Kidney capillary endothelial cell (primary cell): ENCODE measurements around the gene RS1.

Experiments
- DNase-seq: peaks from one replicate; pipeline ENCODE4 v3.0.0-alpha.2; 2018; ENCODE audit warnings: low spot score

The RS1 gene

DNA sequence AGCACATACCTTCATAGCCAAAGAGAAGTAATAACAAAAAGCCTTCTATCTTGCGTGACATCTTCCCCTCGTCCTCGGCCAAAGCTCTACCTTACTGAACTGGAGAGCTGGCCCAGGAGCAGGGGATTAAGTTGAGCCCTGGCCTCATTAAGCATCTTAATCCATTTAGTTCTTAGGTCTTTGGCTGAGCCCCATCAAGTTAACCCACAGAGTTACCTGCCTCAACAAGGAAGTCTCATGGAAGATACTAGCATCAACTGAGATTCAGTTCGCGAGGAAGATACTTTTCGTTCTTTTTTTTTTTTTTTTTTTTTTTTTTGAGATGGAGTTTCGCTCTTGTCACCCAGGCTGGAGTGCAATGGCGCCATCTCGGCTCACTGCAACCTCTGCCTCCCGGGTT lies at the start of gene RS1:
Gene RS1 (minus strand): TSS at position 101 of the 400 bp plus-strand sequence. CDS start 40 bp downstream, at position 61.
- no peak for DNase-seq

DNA sequence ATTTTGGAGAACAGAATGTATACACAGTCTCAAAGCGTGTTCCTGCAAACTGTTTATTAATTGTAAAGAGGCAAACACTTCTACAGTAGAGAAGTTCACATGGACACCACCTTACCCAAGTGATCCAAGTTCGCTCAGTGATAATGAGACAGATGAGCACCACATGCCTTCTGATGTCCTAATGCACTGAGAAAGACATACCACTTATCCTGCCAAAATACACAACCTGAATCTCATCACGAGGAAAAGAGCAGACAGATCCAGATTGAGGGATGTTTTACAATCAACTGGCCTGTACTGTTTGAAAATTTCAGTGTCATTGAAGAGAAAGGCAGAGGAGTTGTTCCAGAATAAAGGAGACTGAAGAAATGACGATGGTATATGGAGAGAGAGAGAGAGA lies 47.9 kb upstream of the RS1 start:
- no peak for DNase-seq

DNA sequence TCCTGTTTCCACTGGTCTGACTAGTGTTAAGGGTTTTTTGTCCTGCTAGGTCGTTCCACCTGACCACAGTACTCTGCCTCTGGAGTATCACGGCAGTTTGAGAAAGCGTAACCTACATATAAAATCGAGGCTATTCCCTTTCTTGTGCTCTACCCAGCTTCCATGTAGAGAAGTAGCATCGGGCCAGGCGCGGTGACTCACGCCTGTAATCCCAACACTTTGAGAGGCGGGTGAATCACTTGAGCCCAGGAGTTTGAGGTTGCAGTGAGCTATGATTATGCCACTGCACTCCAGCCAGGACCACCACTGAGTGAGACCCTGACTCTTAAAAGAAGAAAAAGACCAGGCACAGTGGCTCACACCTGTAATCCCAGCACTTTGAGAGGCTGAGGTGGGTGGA lies 43.0 kb upstream of the RS1 start:
- no peak for DNase-seq

DNA sequence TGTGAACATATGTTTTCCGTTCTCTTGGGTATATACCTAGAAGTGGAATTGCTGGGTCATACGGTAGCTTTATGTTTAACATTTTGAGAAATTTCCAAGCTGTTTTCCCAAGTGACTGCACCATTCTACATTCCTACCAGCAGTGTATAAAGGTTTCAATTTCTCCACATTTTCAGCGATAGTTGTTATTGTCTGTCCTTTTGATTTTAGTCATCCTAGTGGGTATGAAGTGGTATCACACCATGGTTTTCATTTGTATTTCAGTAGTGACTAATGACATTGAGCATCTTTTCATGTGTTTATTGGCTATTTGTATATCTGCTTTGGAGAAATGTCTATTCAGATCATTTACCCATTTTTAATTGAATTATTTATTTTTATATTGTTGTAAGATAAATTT lies 37.9 kb upstream of the RS1 start:
- DNase-seq: no peak

DNA sequence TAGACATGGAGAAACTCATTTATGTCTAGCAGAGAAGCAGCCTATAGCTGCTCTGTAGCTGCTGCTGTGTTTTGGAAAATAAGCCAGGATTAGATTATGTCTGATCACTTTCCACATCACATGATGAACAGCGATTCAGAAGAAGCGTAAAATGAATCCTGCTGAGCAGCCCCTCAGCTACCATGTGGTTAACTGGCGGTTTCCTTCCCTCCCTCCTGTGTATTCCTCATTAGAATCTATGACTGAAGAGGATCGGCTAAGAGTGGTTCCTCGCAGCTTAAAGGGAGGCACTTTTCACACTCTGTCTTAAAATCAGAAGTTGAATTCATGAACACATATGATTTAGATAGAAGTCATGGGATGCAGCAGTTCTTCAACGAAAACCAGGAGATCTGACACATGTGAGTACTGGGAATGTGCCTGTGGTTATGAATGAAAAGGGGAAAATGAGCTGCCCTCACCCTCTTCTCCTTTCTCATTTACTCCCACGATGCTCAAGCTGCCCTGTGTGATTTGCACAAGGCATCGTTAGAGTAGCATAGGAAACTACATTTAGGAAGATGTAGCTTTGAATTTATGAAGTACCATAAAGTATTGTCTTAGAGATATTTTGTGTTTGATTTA lies 35.6 kb upstream of the RS1 start, which contains the start of gene PPEF1:
Gene PPEF1 (plus strand): TSS at position 220 of the 624 bp plus-strand sequence. CDS start 136 bp downstream, at position 356.
- DNase-seq: no peak

DNA sequence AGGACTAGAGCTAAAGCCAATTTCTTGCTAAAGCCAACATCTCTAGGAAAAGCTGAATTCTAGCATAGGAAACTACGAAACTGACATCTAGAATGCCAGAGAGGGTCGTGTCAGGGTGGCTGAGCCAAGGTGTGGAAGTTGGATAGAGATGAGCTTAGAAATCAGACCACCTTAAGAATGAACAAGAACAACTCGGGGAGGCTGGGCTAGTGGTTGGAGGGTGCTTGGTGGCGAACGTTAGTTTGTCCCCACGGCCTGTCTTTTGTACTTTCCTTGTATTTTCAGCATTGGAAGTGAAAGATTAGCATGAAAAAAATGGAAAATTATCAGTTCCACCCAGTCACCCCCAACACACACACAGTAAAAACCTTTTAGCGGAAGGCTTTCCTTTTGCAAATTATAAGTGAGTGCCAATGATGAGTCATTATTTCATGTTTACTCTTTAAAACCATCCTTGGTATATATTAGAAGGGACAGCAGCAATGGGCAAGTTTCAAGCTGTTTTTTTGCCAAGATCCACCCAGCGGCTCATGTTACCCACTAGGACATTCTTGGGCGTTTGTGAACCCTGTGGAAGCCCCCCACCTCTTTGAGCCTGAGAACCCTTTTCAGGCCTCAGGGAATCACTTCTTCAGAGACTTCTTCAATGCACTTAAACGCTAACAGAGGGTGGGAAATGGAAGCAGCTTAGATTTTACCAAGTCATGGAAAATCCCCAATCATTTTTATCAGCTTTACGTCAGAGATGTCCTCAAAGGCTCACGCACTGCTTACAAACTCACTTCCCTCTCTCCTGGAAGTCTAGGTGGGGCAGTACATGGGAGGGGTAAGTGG lies 30.7 kb upstream of the RS1 start:
- DNase-seq: no peak

DNA sequence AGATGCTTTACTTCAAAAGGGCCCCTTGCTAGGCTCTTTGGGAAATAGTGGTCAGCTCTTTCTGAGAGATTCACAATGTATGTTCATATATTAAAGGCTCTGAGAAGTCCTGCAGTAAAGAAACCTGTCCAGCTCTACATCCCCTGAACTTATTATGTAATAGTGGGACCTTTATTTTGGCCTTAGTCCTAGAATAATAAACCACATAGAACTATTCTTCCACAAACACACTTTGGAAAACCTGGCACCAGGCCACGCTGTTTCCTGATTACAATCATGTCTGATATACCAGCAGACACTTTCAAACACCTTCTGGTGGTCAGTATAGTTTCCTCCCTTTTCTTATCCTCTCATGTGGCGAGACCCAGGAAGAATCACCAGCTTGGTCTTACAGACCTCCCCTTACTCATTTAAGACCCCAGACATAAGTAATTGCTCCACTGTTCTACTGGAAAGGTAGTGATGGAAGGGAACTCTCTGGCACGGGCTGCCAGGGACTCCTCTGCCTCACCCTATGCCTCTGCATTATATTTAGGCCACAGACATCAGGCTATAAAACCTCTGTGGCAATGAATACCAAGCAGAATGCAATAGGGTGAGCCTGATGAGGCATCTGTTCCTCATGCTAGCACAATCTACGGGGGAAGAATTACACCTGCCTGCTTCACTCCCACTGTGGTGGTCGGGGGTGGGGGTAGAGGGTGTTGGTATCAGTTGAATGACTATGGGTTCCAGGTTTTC lies 29.9 kb upstream of the RS1 start:
- no peak for DNase-seq

DNA sequence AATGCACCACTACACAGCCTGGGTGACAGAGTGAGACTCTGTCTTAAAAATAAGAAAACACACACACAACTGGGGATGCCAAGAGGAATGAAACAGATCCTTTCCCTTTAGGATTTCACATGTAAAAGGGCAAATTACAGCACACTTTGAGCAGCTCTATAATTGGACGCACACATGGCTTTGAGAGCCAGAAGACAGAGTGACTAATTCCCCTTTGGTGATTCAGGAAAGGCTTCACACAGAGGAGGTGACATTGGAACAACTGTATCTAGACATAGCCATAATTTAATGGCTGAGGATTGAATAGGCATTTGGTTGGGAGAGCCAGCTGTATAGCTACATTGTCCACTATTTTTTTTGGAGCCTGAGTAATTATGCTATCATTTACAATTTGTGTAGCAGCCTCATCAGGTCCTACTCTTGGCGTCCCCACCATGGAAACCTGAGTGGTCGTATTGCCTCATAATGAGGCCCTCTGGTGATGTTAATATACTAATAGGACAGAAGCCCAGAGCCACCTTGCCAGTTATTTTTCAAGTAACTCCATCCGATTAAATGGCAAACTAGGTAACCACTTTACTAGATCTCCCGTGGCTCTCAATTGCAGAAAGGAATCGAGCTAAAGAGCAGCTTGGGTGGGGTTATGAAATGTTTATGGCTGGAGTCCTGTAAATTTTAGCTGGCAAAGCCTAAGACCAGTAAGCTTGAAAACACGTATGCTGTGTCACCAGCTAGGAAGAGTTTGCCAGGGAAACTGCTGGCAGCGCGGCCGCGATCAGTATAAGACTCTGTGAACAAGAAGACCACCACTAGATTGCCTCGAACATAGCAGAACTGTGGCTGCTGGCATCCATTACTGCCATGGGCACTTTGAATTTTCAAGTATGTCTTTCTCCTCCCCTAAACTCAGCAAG lies 27.1 kb upstream of the RS1 start:
- no peak for DNase-seq

DNA sequence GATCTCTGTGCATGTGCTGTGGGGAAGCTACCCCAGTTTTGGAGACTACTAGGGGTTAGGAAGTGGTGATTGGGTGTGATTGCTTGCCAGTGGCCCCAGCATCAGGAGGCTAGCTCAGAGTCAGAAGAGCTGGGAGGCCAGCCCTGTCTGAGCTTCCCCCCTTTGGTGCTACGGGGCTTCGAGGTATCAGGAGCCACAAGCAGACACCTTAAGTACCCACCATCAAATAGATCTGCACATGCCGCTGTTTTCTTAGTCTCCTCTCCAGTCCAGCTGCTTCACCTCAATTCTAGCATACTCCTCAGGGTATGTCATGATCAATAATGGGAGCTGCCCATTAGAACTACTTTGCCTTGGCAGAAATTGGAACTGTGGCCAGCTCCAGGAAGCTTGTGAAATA lies 24.7 kb upstream of the RS1 start:
- no peak for DNase-seq

DNA sequence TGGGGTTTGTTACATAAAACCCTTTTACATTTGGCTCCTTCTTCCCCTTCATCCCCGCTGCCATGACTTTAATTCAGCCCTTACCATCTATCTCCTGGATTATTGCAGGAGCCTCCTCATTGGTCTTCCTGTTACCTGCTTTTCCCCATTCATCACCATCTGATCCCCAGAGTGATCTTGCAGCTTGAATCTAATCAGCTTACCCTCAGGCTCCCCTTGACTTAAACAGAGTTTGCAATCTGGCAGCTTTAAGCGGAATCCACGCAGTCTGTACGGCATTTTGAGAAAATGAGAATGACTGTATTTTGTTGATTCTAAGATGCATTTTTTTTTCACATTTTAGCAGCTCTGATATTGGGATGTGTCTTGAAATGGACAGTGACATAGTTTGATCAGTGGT lies 20.6 kb upstream of the RS1 start:
- DNase-seq: no peak

DNA sequence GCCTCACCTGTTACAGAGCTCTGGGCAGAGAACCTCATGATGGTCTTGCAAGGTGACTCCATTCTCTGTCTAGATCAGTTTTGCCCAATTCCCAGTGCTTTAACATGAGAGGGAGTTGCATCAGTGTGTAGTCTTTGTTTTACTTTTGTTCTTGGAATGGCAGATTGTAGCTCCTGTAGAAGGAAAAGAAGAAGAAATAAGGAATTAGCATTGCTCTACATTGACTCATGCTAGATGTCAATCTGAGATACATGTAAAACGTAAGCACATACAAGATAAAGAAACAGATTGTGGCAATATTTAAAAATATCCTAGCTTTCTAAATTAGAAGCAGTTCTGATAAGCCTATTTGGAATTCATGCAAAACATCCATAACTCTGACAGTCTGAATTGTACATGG lies 19.5 kb upstream of the RS1 start:
- no peak for DNase-seq

DNA sequence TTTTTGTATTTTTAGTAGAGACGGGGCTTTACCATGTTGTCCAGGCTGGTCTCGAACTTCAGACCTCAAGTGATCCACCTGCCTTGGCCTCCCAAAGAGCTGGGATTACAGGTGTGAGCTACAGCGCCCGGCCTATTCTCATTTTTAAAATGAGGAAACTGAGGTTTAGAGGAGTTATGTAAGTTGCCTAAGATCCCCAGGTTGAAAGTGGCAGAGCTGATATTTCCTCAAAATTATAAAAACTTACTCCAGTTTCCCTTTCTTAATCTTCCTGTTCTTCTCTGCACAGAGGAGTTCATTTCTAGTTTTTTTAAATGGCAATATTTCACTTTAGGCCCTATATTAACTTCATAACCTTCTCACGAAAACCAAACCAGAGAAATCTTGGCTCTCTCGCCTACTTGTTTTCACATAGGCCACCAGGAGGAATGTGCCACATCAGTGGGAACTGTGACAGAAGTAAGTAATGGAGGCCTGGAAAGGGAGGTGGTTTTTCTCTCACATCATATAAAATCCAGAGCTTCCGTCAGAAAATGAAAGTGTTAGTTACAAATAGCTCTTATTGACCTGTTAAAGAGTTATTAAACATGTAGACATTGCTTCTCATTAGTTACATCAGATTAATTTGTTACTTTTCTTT lies 16.1 kb upstream of the RS1 start:
- no peak for DNase-seq

DNA sequence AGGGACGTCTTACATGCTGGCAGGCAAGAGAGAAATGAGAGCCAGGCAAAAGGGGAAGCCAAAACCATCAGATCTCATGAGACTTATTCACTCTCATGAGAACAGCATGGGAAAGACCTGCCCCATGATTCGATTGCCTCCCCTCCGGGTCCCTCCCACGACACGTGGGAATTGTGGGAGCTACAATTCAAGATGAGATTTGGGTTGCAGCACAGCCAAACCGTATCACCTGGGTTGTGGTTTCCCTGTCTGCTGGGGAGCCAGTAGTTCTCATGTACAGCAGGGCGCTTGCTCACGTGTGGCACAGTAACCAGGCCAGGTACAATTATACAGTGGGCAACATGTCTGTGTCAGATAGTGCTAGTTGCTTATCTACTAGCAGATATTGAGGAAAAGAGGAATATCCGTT lies 11.1 kb upstream of the RS1 start:
- DNase-seq: no peak

DNA sequence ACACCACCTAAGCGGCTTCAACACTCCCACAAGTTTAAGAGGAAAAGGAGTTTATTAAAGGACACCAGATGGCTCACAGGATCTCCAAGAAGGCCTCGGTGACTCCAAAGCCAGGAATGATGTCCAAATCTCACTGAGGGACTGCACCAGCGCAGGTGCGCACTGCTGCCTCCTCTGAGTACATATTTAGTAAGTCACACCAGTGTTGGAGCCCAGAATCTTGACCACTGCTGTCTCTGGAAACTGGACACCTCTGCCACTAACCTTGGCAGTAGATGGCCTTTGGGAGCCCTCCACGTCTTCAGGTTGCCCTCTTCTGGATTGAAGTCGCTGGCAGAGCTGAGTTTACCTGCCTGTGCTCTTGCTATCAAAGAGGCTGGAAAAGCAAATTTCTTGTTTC lies 10.1 kb upstream of the RS1 start:
- DNase-seq: no peak

DNA sequence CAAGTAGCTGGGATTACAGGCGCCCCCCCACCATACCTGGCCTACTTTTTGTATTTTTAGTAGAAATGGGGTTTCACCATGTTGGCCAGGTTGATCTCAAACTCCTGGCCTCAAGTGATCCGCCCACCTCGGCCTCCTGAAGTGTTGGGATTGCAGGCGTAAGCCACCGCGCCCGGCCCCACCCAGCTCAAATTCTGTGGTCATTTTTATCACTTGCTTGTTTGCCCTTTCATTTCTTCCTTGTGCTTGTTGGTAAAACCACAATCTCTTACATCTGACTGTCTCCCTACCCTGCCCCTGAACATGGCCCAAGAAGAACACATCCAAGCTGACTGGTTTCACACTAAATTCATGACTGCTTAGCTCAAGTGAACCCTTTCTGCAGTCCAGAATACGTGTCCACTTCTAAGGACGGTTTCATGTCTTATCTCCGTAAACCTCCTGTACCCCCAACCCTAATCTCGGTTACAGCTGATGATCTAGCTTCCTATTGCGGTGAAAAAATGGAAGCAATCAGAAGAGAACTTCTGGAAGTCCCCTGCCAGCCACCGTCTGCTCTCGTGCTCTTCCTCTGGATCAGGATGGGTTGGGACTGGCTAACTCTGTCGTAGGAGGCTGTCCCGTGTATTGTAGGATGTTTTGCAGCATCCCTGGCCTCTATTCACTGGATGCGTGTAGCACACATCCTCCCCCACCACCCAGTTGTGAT lies 5.4 kb upstream of the RS1 start:
- no peak for DNase-seq

DNA sequence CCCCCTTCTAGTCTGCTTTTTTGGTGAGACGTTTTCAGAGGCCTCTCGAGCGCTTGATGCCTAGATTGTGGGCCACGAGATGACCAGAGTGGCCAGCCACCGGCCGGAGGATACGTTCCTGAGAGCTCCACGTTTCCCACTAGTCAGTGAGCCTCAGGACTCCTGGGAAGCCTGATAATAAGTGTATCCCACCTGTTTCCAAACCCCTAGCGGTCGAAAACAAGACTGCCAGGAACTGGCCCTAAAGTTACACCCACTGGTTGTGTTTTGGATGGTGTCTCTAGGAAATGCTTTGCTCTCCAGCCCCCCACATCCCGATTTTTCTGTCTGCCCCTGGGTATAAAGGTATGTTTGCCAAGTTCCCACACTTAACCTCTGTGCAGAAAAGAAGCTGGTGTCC lies 4.6 kb upstream of the RS1 start:
- DNase-seq: no peak

DNA sequence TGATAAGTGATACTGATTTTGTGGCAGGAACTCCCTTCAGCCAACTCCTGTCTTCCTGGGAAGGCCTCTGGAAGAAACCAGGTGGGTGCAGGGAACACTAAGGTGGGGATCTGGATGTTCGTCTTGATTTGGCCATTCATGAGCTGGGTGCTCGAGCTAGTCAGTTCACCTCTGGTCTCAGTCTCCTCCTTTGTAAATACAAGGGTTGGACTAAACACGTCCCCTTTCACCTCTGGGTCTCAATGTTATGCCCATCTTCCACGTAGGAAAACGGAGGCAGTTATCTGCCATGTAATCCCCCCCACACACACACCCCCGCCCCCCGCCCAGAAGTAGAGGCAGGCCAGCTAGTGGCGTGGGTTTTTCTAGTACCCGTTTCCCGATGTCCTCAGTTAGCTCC lies 4.1 kb upstream of the RS1 start:
- no peak for DNase-seq

DNA sequence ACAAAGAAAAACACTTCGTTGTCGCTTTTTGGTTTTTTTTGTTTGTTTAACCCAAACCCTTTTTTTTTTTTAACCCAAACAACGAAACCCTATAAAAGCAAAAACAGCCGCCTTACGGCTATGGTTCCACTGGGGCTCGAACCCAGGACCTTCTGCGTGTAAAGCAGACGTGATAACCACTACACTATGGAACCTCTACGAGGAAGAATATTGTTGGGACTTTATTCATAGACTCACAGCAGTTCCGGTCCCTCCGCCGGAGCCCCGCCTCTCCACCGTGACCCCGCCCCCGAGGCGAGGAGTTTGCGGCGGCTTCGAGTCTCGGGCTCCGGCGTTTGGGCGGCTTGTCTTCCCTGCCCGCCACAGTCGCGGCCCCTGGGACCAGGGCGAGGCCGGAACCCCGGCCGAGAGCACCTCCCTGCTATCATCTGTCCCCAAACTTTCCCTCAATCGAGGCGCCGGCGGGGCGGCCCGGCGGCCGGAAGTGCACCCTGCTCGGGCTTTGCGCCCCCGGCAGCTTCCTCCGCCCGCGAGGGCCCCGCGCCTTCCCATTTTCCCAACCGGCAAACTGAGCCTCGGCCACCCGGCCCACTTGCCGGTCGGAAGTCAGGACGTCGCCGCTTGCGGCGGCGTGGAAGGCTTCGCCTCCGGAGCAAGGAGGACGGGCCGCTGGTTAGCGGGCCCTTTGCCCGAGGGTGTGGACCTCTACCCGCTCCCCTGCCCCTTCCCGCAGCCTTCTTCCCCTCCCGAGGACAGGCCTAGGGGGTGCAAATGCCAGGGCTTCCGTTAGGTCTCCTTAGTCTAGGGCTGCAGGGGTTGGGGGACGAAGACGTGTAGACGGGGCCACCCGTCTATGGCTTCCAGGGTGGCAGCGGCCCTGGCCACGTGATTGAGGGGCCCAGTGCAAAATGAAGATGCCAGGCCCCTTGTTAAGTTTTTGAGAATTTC lies 3.2 kb upstream of the RS1 start:
- peak; percentile 42 for DNase-seq

DNA sequence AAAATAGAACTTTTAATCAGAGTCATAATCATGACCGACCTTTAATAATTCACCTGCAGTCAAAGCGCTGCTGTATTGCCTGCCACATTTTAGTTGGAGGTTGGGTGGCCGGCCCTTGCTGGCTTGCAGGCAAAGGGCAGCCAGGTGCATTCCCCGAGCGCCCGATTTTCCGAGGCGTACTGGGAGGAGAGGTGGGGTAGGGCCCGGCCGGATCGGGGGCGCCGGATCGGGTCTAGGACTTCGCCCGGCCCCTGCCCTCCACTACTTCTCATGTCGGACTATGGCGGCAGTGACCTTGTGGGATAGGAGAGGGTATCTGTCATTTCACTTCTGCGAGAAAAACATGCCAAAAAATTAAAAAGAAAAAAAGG lies 2.5 kb upstream of the RS1 start:
- DNase-seq: peak; percentile 7
